Upper lobe of left lung (tissue), 6 donors: ENCODE results near the gene PTPRN2. TPM values are rescaled to one million over a fixed set of nuclear protein-coding genes. Genes with fewer than 3 reads are reported as not detected.

Source experiments
- ATAC-seq, 2 donors: fragments of 200-7000 bp; cut with Tn5 transposase; one replicate each; pipeline ENCODE4 v1.9.1; 2022; ENCODE audit warnings: mild to moderate bottlenecking in 2 of 2, moderate library complexity in 2 of 2; ENCODE audit not compliant: low FRiP score in 2 of 2
- DNase-seq, 2 donors: peaks; one replicate each; pipeline ENCODE4 v3.0.0-alpha.2; 2019 to 2020
- H3K27ac ChIP-seq, 4 donors: fragments of 200-600 bp; sonication (generic); one replicate each; pipeline ENCODE4 v1.5.1; 2016 to 2019
- H3K27me3 ChIP-seq, 4 donors: fragments of 200-600 bp; sonication (generic); one replicate each; pipeline ENCODE4 v1.5.1; 2017 to 2019
- H3K36me3 ChIP-seq, 4 donors: fragments of 200-600 bp; sonication (generic); one replicate each; pipeline ENCODE4 v1.5.1; 2016 to 2019
- H3K4me1 ChIP-seq, 4 donors: fragments of 200-600 bp; sonication (generic); one replicate each; pipeline ENCODE4 v1.5.1; 2018 to 2019
- H3K4me3 ChIP-seq, 4 donors: fragments of 200-600 bp; sonication (generic); one replicate each; pipeline ENCODE4 v1.5.1; 2017 to 2019; ENCODE audit warnings: mild to moderate bottlenecking in 2 of 4, moderate library complexity in 1 of 4
- H3K9me3 ChIP-seq, 4 donors: fragments of 200-600 bp; sonication (generic); one replicate each; pipeline ENCODE4 v1.5.1; 2018 to 2019
- CTCF ChIP-seq, 6 experiments: fragments of 450-650 bp in 4 of 6; fragments of 200-600 bp in 2 of 6; sonication (generic) in 2 of 6; IDR thresholded peaks; one replicate each; pipeline ENCODE4 v1.5.1; 2016 to 2019; ENCODE audit warnings: antibody characterized with exemption in 6 of 6
- EP300 ChIP-seq, 4 donors: sonication (generic); formaldehyde crosslinking; IDR thresholded peaks; one replicate each; pipeline ENCODE4 v1.5.1; 2017; ENCODE audit warnings: antibody characterized with exemption in 4 of 4, control low read depth in 2 of 4
- POLR2A ChIP-seq, 4 donors: fragments of 450-650 bp; IDR thresholded peaks; one replicate each; pipeline ENCODE4 v1.5.1; 2016 to 2017; ENCODE audit warnings: antibody characterized with exemption in 4 of 4, mild to moderate bottlenecking in 2 of 4
- POLR2AphosphoS5 ChIP-seq, 2 donors: sonication (generic); formaldehyde crosslinking; IDR thresholded peaks; one replicate each; pipeline ENCODE4 v1.5.1; 2017; ENCODE audit warnings: antibody characterized with exemption in 2 of 2
- WGBS, 2 donors: methylation state at CpG; one replicate each; pipeline ENCODE4 v1.1.5; 2017 to 2018; 5-methylcytosine and 5-hydroxymethylcytosine counted together
- total RNA-seq, 6 donors: library from RNA; depleted of rRNA in 4 of 6; stranded (reverse); fragments of >200 nt in 4 of 6; gene quantifications; one replicate each; pipeline versions ENCODE4 v1.1.0 to v1.2.1, GENCODE V29; 2016 to 2021
- donor health status: DM: no; HTN: no; CAD: no; lungs with moderate emphysema.
- donor health status: DM: no; HTN: yes; CAD: no; lungs with severe emphysema.

Gene PTPRN2
- total RNA-seq, 6 donors from 2014 or later = 3.3 to 7.9 (median 5.2) TPM

- Histone ChIP-seq H3K4me1 (no peaks in the 10 kb centered on the region), H3K27me3 (no peaks in the 10 kb centered on the region), H3K36me3 (no peaks in the 10 kb centered on the region), H3K9me3 (peaks cover 0 to 5% (median 4%) of the 10 kb centered on the region in 4 donors), H3K27ac (no peak overlapping the region), H3K4me3 (no peak overlapping the region)
- ATAC-seq (no peak), DNase-seq (no peak)
- no peak for TF ChIP-seq POLR2A (IDR thresholded peaks at IDR 0.05)
- WGBS, 2 donors = 81 to 89% methylated on average over 13 to 14 of the region's 14 CpGs
These were observed 285.2 kb downstream of the PTPRN2 start for GRCh38 chr7:158302274-158303070.

GRCh38 chr7:158301207-158301606 lies 286.4 kb downstream of the PTPRN2 start:
- Histone ChIP-seq H3K36me3 (no peaks in the 10 kb centered on the region), H3K9me3 (no peaks in the 10 kb centered on the region), H3K4me3 (no peak overlapping the region), H3K27me3 (no peaks in the 10 kb centered on the region), H3K27ac (no peak overlapping the region), H3K4me1 (no peaks in the 10 kb centered on the region)
- WGBS, 2 donors = 76 to 85% methylated on average over 10 of the region's 10 CpGs
- DNase-seq (no peak), ATAC-seq (no peak)
- no peak for TF ChIP-seq CTCF (IDR thresholded peaks at IDR 0.05)
- TF ChIP-seq POLR2AphosphoS5 (IDR thresholded peaks at IDR 0.05) = no peak
- TF ChIP-seq EP300 (IDR thresholded peaks at IDR 0.05) = no peak

DNA sequence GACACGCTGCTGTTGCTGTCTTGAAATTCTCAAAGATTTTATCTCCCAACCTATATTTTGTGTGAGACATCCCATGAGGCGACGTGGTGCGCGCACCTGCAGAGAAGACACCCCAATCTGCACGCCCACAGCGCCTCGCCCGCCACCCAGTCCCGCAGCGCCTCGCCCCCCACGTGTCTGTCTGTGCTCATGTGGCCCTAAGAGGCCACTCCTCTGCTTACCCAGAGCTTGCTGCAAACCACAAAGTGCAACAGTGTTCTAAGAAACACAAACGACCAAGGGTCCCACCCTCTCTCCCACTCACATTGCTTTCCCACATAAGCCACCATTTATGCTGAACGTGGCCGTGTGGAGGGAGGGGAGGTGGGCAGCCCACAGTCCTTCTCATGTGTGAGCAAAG lies 287.2 kb downstream of the PTPRN2 start:
- Histone ChIP-seq H3K27me3 (no peaks in the 10 kb centered on the region), H3K36me3 (no peaks in the 10 kb centered on the region), H3K4me1 (no peaks in the 10 kb centered on the region), H3K27ac (no peak overlapping the region), H3K4me3 (no peak overlapping the region), H3K9me3 (no peaks in the 10 kb centered on the region)
- DNase-seq (peak in 1 of 2 donors; percentile 46), ATAC-seq (no peak)
- TF ChIP-seq EP300 (IDR thresholded peaks at IDR 0.05) (no peak), POLR2A (IDR thresholded peaks at IDR 0.05) (no peak), CTCF (IDR thresholded peaks at IDR 0.05) (no peak), POLR2AphosphoS5 (IDR thresholded peaks at IDR 0.05) (no peak)
- 85 to 88% methylated on average over 16 of the region's 16 CpGs for WGBS, 2 donors

DNA sequence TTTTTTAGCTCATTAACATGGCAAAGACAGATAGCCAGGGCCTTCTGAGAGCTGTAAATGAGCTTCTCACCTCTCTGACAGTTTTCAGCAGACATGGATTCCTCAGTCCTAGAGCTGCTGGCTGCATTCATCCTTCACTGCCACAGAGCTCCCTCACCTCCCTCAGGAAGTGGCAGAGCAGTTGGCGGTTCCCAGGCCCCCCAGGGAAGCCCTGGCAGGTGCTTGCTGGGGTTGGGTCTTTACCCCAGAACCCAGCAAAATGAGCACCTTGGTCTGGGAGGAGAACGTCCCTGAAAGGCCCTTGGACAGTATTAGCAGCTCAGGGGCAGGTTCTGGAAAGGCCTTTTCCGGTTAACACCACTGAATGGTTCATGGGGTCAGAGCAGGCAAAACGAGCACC lies 288.0 kb downstream of the PTPRN2 start:
- Histone ChIP-seq H3K27ac (no peak overlapping the region), H3K4me1 (no peaks in the 10 kb centered on the region), H3K4me3 (no peak overlapping the region), H3K9me3 (no peaks in the 10 kb centered on the region), H3K36me3 (no peaks in the 10 kb centered on the region), H3K27me3 (no peaks in the 10 kb centered on the region)
- DNase-seq (no peak), ATAC-seq (no peak)
- TF ChIP-seq CTCF (IDR thresholded peaks at IDR 0.05) = no peak
- no peak for TF ChIP-seq EP300 (IDR thresholded peaks at IDR 0.05)
- TF ChIP-seq POLR2AphosphoS5 (IDR thresholded peaks at IDR 0.05) = no peak
- no peak for TF ChIP-seq POLR2A (IDR thresholded peaks at IDR 0.05)
- WGBS, 2 donors = 64 to 79% methylated on average over 3 to 4 of the region's 4 CpGs

- no peak overlapping the region for H3K27ac ChIP-seq
- no peaks in the 10 kb centered on the region for H3K4me1 ChIP-seq
- no peak overlapping the region for H3K4me3 ChIP-seq
- no peaks in the 10 kb centered on the region for H3K9me3 ChIP-seq
- WGBS, 2 donors = 91 to 92% methylated on average over 7 of the region's 7 CpGs
- no peaks in the 10 kb centered on the region for H3K27me3 ChIP-seq
- TF ChIP-seq POLR2AphosphoS5 (IDR thresholded peaks at IDR 0.05) = no peak
- TF ChIP-seq POLR2A (IDR thresholded peaks at IDR 0.05) = no peak
- TF ChIP-seq CTCF (IDR thresholded peaks at IDR 0.05) = no peak
- TF ChIP-seq EP300 (IDR thresholded peaks at IDR 0.05) = no peak
- H3K36me3 ChIP-seq = no peaks in the 10 kb centered on the region
- ATAC-seq (peak in 1 of 2 donors; percentile 21), DNase-seq (no peak)
These were observed 290.9 kb downstream of the PTPRN2 start for GRCh38 chr7:158296798-158297104.
